ENCODE results near the gene TTC9.

TTC9 gene

GRCh38 chr14:70616646-70617045 is 25.1 kb upstream of the TTC9 start:
- Histone ChIP-seq H3K4me3 (ENCODE audit: low read depth in 1 of 5, low read length in 5 of 5) (no peak overlapping the region), H3K9ac (ENCODE audit: low read length in 5 of 5) (no peak overlapping the region), H3K27me3 (ENCODE audit: control insufficient read depth in 5 of 5, insufficient read depth in 4 of 5, low read length in 5 of 5) (no peaks in the 10 kb centered on the region), H3K4me1 (ENCODE audit: control insufficient read depth in 5 of 5, insufficient read depth in 5 of 5, low read length in 5 of 5) (no peaks in the 10 kb centered on the region), H3K9me3 (ENCODE audit: control insufficient read depth in 5 of 5, low read length in 5 of 5) (no peaks in the 10 kb centered on the region), H3K36me3 (ENCODE audit: control insufficient read depth in 5 of 5, insufficient read depth in 5 of 5, low read length in 5 of 5) (no peaks in the 10 kb centered on the region), H3K27ac (ENCODE audit: low read depth, low read length) (no peak overlapping the region)

DNA sequence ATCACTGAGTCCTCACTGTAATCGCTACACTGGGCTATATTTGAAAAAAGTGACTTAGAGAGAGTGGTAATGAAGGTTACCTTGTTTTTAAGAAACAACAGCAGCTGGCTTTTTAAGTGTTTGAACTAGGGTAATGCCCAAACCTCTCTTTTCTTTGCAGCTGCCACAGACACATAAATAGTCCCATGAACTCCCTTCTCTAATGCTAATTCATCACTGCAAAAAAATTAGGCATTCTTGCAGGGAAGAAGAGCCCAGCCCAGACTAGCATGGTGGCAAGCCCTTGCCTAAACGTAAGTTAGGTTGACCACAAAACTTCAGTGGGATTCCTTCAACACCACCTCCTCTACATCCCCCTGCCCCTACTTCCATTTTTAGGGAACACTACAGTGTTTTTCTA is 23.4 kb upstream of the TTC9 start:
- Histone ChIP-seq H3K27ac (ENCODE audit: low read depth, low read length) (no peak overlapping the region), H3K36me3 (ENCODE audit: control insufficient read depth in 5 of 5, insufficient read depth in 5 of 5, low read length in 5 of 5) (no peaks in the 10 kb centered on the region), H3K9ac (ENCODE audit: low read length in 5 of 5) (no peak overlapping the region), H3K4me3 (ENCODE audit: low read depth in 1 of 5, low read length in 5 of 5) (no peak overlapping the region), H3K9me3 (ENCODE audit: control insufficient read depth in 5 of 5, low read length in 5 of 5) (no peaks in the 10 kb centered on the region), H3K4me1 (ENCODE audit: control insufficient read depth in 5 of 5, insufficient read depth in 5 of 5, low read length in 5 of 5) (no peaks in the 10 kb centered on the region), H3K27me3 (ENCODE audit: control insufficient read depth in 5 of 5, insufficient read depth in 4 of 5, low read length in 5 of 5) (peaks cover 0 to 3% (median 0%) of the 10 kb centered on the region in 5 donors)

DNA sequence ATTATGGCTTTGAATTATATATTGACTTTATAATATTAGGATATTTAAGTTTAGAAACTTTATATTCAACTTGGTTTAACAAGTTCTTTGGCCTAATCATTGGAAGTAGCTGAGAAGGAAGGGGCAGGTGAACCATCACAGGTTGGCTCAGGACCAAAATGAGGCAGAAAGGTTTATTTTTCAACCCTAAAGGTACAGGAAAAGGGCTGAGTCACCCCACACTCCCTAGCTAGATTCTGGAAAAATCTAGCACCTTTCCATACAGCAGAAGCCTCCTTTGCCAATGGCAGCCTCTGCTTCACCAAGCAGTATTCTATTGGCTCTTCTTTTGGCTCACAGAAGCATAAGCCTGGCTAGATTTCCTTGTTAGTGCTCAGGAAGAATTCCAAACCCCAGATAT is 22.0 kb upstream of the TTC9 start:
- H3K4me3 ChIP-seq (ENCODE audit: low read depth in 1 of 5, low read length in 5 of 5), result no peak overlapping the region
- H3K27me3 ChIP-seq (ENCODE audit: control insufficient read depth in 5 of 5, insufficient read depth in 4 of 5, low read length in 5 of 5), result peaks cover 0 to 3% (median 0%) of the 10 kb centered on the region in 5 donors
- no peaks in the 10 kb centered on the region for H3K9me3 ChIP-seq (ENCODE audit: control insufficient read depth in 5 of 5, low read length in 5 of 5)
- H3K36me3 ChIP-seq (ENCODE audit: control insufficient read depth in 5 of 5, insufficient read depth in 5 of 5, low read length in 5 of 5), result no peaks in the 10 kb centered on the region
- H3K27ac ChIP-seq (ENCODE audit: low read depth, low read length), result no peak overlapping the region
- no peak overlapping the region for H3K9ac ChIP-seq (ENCODE audit: low read length in 5 of 5)
- no peaks in the 10 kb centered on the region for H3K4me1 ChIP-seq (ENCODE audit: control insufficient read depth in 5 of 5, insufficient read depth in 5 of 5, low read length in 5 of 5)

DNA sequence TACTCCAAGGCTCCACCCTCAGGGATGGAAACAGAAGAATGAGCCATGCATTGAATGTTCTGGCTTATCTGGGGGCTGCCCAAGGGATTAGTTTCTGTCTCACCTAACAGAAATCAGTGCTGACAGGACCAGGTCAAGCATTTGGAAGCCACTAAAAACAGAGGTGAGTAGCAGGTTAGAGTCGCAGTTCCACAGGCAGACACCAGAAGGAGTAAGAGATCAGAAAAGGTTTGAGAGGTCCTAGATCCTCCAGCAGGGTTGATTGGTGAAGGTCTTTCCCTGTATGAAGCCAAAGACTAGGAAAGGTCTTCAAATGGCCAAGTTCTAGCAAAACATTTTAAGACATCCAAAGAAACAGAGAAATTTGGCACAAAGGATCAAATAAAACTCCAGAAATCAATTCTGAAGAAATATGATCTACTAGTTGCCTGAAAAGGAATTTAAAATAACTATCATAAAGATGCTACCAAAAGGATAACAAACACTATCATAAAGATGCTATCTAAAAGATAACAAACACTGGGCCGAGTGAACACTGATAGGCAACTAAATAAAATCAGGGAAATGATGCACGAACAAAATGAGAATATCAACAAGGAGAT is 19.5 kb upstream of the TTC9 start:
- H3K36me3 ChIP-seq (ENCODE audit: control insufficient read depth in 5 of 5, insufficient read depth in 5 of 5, low read length in 5 of 5), result no peaks in the 10 kb centered on the region
- peaks cover 0 to 3% (median 0%) of the 10 kb centered on the region in 5 donors for H3K27me3 ChIP-seq (ENCODE audit: control insufficient read depth in 5 of 5, insufficient read depth in 4 of 5, low read length in 5 of 5)
- no peaks in the 10 kb centered on the region for H3K4me1 ChIP-seq (ENCODE audit: control insufficient read depth in 5 of 5, insufficient read depth in 5 of 5, low read length in 5 of 5)
- H3K4me3 ChIP-seq (ENCODE audit: low read depth in 1 of 5, low read length in 5 of 5), result no peak overlapping the region
- peaks cover under 1 to 17% (median 7%) of the 10 kb centered on the region in 5 donors for H3K9me3 ChIP-seq (ENCODE audit: control insufficient read depth in 5 of 5, low read length in 5 of 5)
- H3K9ac ChIP-seq (ENCODE audit: low read length in 5 of 5), result no peak overlapping the region
- H3K27ac ChIP-seq (ENCODE audit: low read depth, low read length), result no peak overlapping the region

DNA sequence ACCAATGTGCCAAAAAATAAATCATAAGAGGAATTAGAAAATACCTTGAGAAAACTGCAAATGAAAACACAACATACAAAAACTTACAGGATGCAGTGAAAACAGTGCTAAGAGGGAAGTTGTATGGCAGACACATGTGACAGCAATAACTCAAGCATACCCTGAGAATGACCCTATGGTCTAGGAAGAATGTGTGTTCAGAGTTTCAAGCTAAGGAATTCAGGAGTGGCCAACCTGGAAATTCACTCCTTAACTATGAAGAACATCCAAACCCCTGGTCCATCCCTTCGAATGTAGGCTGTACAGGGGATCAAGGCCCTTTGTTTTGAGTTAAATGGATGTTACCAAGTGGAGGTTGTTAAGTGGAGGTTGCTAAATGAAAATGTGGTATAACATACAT is 16.7 kb upstream of the TTC9 start:
- Histone ChIP-seq H3K4me1 (ENCODE audit: control insufficient read depth in 5 of 5, insufficient read depth in 5 of 5, low read length in 5 of 5) (no peaks in the 10 kb centered on the region), H3K36me3 (ENCODE audit: control insufficient read depth in 5 of 5, insufficient read depth in 5 of 5, low read length in 5 of 5) (no peaks in the 10 kb centered on the region), H3K4me3 (ENCODE audit: low read depth in 1 of 5, low read length in 5 of 5) (no peak overlapping the region), H3K27ac (ENCODE audit: low read depth, low read length) (no peak overlapping the region), H3K9me3 (ENCODE audit: control insufficient read depth in 5 of 5, low read length in 5 of 5) (peaks cover 3 to 18% (median 10%) of the 10 kb centered on the region in 5 donors), H3K27me3 (ENCODE audit: control insufficient read depth in 5 of 5, insufficient read depth in 4 of 5, low read length in 5 of 5) (peaks cover 0 to 3% (median 0%) of the 10 kb centered on the region in 5 donors), H3K9ac (ENCODE audit: low read length in 5 of 5) (no peak overlapping the region)

DNA sequence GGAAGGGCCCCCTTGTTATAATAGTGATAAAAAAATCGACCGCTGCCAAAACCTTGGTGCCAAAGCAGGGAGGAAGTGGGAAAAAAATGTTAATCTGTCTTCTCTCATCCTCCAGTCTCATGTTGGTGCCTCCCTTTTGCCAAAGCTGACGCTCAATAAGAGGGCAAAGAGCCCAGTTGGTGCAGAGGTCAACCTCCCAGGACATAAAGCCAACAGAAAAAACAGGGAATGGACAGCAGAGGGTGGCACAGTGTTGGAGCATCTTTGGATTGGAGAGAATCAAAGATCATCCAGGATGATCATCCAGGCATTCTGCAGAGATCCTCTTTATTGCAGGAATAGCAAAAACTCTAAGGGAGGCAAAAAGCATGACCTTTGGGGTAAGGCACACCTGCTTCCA is 9.8 kb upstream of the TTC9 start:
- H3K9ac ChIP-seq (ENCODE audit: low read length in 5 of 5), result no peak overlapping the region
- H3K4me1 ChIP-seq (ENCODE audit: control insufficient read depth in 5 of 5, insufficient read depth in 5 of 5, low read length in 5 of 5), result no peaks in the 10 kb centered on the region
- no peak overlapping the region for H3K27ac ChIP-seq (ENCODE audit: low read depth, low read length)
- no peaks in the 10 kb centered on the region for H3K36me3 ChIP-seq (ENCODE audit: control insufficient read depth in 5 of 5, insufficient read depth in 5 of 5, low read length in 5 of 5)
- peaks cover 0 to 13% (median 2%) of the 10 kb centered on the region in 5 donors for H3K9me3 ChIP-seq (ENCODE audit: control insufficient read depth in 5 of 5, low read length in 5 of 5)
- no peak overlapping the region for H3K4me3 ChIP-seq (ENCODE audit: low read depth in 1 of 5, low read length in 5 of 5)
- H3K27me3 ChIP-seq (ENCODE audit: control insufficient read depth in 5 of 5, insufficient read depth in 4 of 5, low read length in 5 of 5), result peaks cover 0 to 5% (median 0%) of the 10 kb centered on the region in 5 donors

- H3K9ac ChIP-seq (ENCODE audit: low read length in 5 of 5), result no peak overlapping the region
- peaks cover 0 to 6% (median 0%) of the 10 kb centered on the region in 5 donors for H3K9me3 ChIP-seq (ENCODE audit: control insufficient read depth in 5 of 5, low read length in 5 of 5)
- H3K27me3 ChIP-seq (ENCODE audit: control insufficient read depth in 5 of 5, insufficient read depth in 4 of 5, low read length in 5 of 5), result peaks cover 0 to 20% (median 9%) of the 10 kb centered on the region in 5 donors
- H3K4me3 ChIP-seq (ENCODE audit: low read depth in 1 of 5, low read length in 5 of 5), result no peak overlapping the region
- no peak overlapping the region for H3K27ac ChIP-seq (ENCODE audit: low read depth, low read length)
- H3K4me1 ChIP-seq (ENCODE audit: control insufficient read depth in 5 of 5, insufficient read depth in 5 of 5, low read length in 5 of 5), result peaks cover 4 to 6% (median 5%) of the 10 kb centered on the region in 5 donors
- no peaks in the 10 kb centered on the region for H3K36me3 ChIP-seq (ENCODE audit: control insufficient read depth in 5 of 5, insufficient read depth in 5 of 5, low read length in 5 of 5)
These were observed 5.6 kb upstream of the TTC9 start for GRCh38 chr14:70635971-70636595.

GRCh38 chr14:70638416-70638815 is 3.3 kb upstream of the TTC9 start:
- Histone ChIP-seq H3K4me3 (ENCODE audit: low read depth in 1 of 5, low read length in 5 of 5) (no peak overlapping the region), H3K9me3 (ENCODE audit: control insufficient read depth in 5 of 5, low read length in 5 of 5) (peaks cover 0 to 6% (median 0%) of the 10 kb centered on the region in 5 donors), H3K27me3 (ENCODE audit: control insufficient read depth in 5 of 5, insufficient read depth in 4 of 5, low read length in 5 of 5) (peaks cover 6 to 33% (median 14%) of the 10 kb centered on the region in 5 donors), H3K36me3 (ENCODE audit: control insufficient read depth in 5 of 5, insufficient read depth in 5 of 5, low read length in 5 of 5) (no peaks in the 10 kb centered on the region), H3K4me1 (ENCODE audit: control insufficient read depth in 5 of 5, insufficient read depth in 5 of 5, low read length in 5 of 5) (peaks cover 4 to 20% (median 16%) of the 10 kb centered on the region in 5 donors), H3K9ac (ENCODE audit: low read length in 5 of 5) (no peak overlapping the region), H3K27ac (ENCODE audit: low read depth, low read length) (no peak overlapping the region)

DNA sequence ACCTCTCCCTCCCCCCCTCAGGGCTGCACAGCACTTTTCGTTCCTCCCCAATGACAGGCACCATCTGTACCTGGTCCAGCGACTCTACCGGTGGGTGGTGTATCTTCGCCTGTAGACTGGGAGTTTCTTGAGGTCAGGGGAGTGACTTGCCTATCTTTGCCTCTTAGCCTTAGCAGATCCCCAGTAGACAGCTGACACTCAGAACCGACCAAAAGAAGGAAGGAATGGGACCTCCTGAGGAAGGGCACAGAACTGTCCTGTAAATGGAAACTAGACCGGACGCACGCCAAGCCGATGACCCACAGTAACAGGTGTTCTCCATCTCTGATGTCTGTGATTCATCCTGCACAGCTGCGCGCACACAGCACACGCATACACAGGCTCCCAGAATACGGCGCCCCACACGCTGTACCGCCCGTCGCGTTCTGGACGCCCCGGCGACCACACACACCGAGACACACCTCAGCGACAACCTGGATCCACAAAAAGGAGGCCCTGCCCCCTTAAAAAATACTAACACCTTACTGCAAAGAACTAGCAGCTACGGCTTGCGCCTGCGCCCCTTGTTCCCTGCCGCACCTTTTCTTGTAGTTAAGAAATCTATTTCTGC is 673 bp upstream of the TTC9 start:
- peak overlapping the region; percentile 63 to 75 (median 68) for H3K4me3 ChIP-seq (ENCODE audit: low read depth in 1 of 5, low read length in 5 of 5)
- no peaks in the 10 kb centered on the region for H3K36me3 ChIP-seq (ENCODE audit: control insufficient read depth in 5 of 5, insufficient read depth in 5 of 5, low read length in 5 of 5)
- H3K27ac ChIP-seq (ENCODE audit: low read depth, low read length), result no peak overlapping the region
- peaks cover 6 to 29% (median 14%) of the 10 kb centered on the region in 5 donors for H3K27me3 ChIP-seq (ENCODE audit: control insufficient read depth in 5 of 5, insufficient read depth in 4 of 5, low read length in 5 of 5)
- H3K9me3 ChIP-seq (ENCODE audit: control insufficient read depth in 5 of 5, low read length in 5 of 5), result peaks cover 0 to under 1% (median 0%) of the 10 kb centered on the region in 5 donors
- peaks cover 4 to 20% (median 16%) of the 10 kb centered on the region in 5 donors for H3K4me1 ChIP-seq (ENCODE audit: control insufficient read depth in 5 of 5, insufficient read depth in 5 of 5, low read length in 5 of 5)
- H3K9ac ChIP-seq (ENCODE audit: low read length in 5 of 5), result peak overlapping the region in 2 of 5 donors; percentile 1 to 43
